HL-60/S4 treated with retinoic acid at 250 ng/mL for 4 days and 3 days (cell line): Measurements from ENCODE around the gene FDX1.
"Not testable (repeated sequence)": the region's sequence is repeated elsewhere in the genome, so short reads cannot be mapped to it uniquely, and the experiment has no call there.

Source experiments
- in situ Hi-C: fragments of 300-500 bp; cut with MboI; formaldehyde crosslinking; loops from 2 replicates; pipeline ENCODE4 v1.7.0; 2022; ENCODE audit warnings: low sequenced_read_pairs

The FDX1 gene

GRCh38 chr11:110429731-110430266, at the start of gene FDX1:
TSS of gene FDX1 (plus strand) at chr11:110429948. CDS start at chr11:110430121, 173 bp downstream.
- in situ Hi-C loops: no loop called here

- in situ Hi-C loops: no loop called here
Measured at GRCh38 chr11:110380836-110381622, 48.7 kb upstream of the FDX1 start.

GRCh38 chr11:110388231-110388630, 41.5 kb upstream of the FDX1 start:
- in situ Hi-C loops: not testable (repeated sequence)

GRCh38 chr11:110389965-110390364, 39.8 kb upstream of the FDX1 start:
- in situ Hi-C loops: no loop called here

- in situ Hi-C loops: no loop called here
Measured at GRCh38 chr11:110392056-110392455, 37.7 kb upstream of the FDX1 start.

GRCh38 chr11:110397668-110398286, 32.0 kb upstream of the FDX1 start:
- in situ Hi-C loops: not testable (repeated sequence)

- in situ Hi-C loops: not testable (repeated sequence)
Measured at GRCh38 chr11:110403585-110403984, 26.2 kb upstream of the FDX1 start.

GRCh38 chr11:110405636-110406035, 24.1 kb upstream of the FDX1 start:
- in situ Hi-C loops: not testable (repeated sequence)

GRCh38 chr11:110407315-110407714, 22.4 kb upstream of the FDX1 start:
- in situ Hi-C loops: no loop called here

- in situ Hi-C loops: no loop called here
Measured at GRCh38 chr11:110409174-110409573, 20.6 kb upstream of the FDX1 start.

GRCh38 chr11:110410651-110411050, 19.1 kb upstream of the FDX1 start:
- in situ Hi-C loops: no loop called here

- in situ Hi-C loops: no loop called here
Measured at GRCh38 chr11:110415081-110415480, 14.7 kb upstream of the FDX1 start.

GRCh38 chr11:110421658-110422057, 8.1 kb upstream of the FDX1 start:
- in situ Hi-C loops: not testable (repeated sequence)

GRCh38 chr11:110422306-110422905, 7.3 kb upstream of the FDX1 start:
- in situ Hi-C loops: no loop called here

- in situ Hi-C loops: no loop called here
Measured at GRCh38 chr11:110424775-110425444, 4.8 kb upstream of the FDX1 start.

GRCh38 chr11:110425751-110426545, 3.8 kb upstream of the FDX1 start:
- in situ Hi-C loops: no loop called here

GRCh38 chr11:110428040-110428439, 1.7 kb upstream of the FDX1 start:
- in situ Hi-C loops: no loop called here

GRCh38 chr11:110428956-110429730, 605 bp upstream of the FDX1 start:
- in situ Hi-C loops: no loop called here

GRCh38 chr11:110430267-110431050, 711 bp downstream of the FDX1 start:
- in situ Hi-C loops: no loop called here
